HG03175 (cell line): ENCODE measurements around the gene HOXC12.

ENCODE experiments used
- ATAC-seq: cut with Tn5 transposase; IDR thresholded peaks from one replicate; pipeline ENCODE4 v1.9.1; 2021; ENCODE audit warnings: mild to moderate bottlenecking, moderate library complexity; ENCODE audit not compliant: unreplicated experiment

The HOXC12 gene

GRCh38 chr12:53971129-53971528 is 16.4 kb downstream of the HOXC12 start:
- no peak for ATAC-seq

DNA sequence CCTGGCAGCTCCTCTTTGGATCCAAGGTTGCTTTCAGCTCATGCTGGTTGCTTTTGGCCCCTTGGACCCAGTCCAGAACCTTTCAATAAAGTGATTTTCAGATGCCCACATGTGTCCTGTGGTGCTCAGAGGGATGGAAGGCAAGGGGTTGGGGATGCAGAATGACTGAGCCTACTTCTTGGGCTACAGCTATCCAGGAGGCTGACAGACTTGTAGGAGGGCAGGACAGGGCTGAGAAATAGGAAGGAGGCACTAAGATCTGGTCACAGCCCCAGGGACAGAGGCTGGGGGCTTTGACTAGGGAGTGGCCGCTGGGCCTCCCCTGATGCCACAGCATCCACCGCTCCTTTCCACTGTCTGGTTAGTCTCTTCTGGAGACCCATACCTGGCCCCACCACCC is 17.0 kb downstream of the HOXC12 start:
- no peak for ATAC-seq

GRCh38 chr12:53972152-53972702 is 17.5 kb downstream of the HOXC12 start:
- ATAC-seq = no peak

DNA sequence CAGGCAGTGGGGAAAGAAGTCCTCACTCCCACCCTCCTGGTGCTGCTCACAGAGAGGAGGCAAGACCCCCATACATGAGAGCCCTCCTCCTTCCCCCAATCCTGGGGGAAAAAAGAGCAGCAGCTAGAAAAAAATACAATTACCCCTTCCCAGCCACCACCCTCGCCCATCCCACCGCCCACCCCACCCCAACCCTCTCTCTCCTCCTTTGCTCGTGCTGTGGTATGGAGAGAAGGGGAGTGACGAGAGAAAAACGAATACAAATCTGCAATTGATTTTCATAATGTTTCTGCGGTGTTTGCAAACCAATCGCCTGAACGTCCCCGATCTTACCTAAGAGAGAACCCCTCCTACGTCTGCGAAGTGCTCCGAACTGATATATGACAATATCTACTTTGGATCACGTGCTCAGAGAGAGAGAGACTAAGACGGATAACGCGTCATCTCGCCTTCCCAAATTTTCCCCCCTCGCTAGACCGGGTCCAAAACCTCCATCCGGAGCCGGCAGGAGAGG is 18.1 kb downstream of the HOXC12 start, which contains the start of gene HOXC11:
Gene HOXC11 (plus strand): TSS at position 405 of the 514 bp plus-strand sequence. CDS start 116 bp downstream, outside the sequence.
- no peak for ATAC-seq

- no peak for ATAC-seq
These were observed 18.7 kb downstream of the HOXC12 start for GRCh38 chr12:53973236-53974042.

- peak; percentile 51 for ATAC-seq
These were observed 19.7 kb downstream of the HOXC12 start, which contains the start of gene HOTAIR for GRCh38 chr12:53974084-53975063. Gene HOTAIR, minus strand, starts transcription at chr12:53974954.

DNA sequence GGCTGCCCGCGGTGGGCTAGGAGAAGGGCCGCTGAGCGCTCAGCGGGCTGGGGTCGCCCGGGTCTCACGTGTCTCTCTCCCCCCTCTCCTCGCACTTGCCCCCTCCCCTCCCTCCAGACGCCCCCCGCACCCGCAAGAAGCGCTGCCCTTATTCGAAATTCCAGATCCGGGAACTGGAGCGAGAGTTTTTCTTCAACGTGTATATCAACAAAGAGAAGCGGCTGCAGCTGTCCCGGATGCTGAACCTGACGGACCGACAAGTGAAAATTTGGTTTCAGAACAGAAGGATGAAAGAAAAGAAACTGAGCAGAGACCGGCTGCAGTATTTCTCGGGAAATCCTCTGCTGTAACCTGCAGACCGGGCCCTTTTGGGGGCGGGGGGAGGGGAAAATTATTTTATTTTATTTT is 20.4 kb downstream of the HOXC12 start:
- ATAC-seq = no peak

DNA sequence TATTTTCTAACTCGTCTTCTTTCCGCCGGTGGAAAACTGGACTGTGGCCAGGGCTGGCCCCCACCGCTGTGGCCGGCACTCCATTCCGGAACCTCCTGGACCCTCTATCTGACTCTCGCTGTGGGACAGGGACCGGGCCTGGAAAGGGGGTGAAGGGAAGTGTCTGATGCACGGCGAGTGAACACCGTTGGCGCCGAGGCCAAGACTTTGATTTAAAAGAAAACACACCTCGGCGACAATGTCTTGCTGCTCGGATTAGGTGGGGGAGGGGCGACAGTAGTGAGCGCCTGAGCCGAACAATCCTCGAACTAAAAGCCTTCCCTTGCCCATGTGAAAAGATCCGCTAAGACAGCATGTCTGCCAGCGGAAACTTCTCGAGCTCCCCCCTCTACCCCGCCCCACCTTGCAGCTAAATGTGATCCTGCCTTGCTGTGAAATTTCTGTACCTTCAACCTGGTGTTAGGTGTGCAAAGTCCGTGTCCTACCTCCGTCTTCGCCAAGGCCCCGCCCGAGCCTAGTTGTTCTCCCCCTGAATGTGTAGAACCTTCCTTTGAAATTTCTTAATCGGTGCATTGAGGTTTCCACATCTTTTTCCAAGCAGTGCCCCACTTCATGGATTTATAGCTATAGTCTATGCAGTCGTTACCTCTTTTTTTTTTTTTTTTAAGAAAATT is 20.9 kb downstream of the HOXC12 start:
- no peak for ATAC-seq

GRCh38 chr12:53976172-53976822 is 21.6 kb downstream of the HOXC12 start:
- no peak for ATAC-seq

GRCh38 chr12:53976823-53977595 is 22.3 kb downstream of the HOXC12 start:
- ATAC-seq = no peak

- ATAC-seq = no peak
These were observed 23.1 kb downstream of the HOXC12 start for GRCh38 chr12:53977596-53978445.

DNA sequence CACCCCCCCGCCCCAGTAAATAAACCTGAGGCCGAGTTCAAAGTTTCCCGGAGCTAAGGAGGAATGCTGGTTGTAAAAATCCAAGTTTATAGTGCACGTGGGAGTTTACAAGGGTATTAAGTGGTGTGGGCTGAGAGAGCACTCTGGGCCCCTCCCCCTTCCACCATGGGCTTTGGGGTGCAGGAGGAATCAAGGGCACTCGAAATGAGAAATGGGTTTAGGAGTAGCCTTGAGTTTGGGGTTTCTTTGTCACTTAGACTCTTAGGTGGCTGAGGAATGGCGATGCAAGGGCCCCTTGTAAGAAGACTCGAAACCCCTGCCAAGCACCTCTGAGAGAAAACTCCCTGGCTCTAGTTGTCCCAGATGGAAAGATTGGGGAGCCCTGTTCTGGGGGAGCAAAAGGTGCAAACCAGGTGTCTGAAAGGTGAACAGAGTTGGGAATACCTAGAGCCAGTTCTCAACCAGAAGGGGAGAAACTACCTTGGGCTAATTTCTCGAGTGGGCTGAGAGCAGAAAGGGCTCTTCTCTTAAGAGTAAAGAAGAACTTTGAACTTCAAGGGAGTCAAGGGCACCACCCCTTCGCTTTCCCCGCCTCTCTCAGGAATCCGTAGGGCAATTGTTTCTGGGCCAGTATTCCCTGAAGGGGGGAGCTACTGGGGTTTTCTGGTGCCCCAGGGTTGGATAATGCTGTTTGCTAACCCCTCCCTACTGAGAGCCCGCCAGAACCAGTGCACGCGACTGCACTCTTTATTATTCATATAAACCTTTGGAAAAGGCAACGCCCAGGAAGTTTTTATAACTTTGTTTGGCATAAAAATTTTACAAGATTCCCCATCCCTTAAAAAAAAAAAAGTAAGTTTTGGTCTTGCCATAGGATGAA is 24.0 kb downstream of the HOXC12 start:
- no peak for ATAC-seq

GRCh38 chr12:53980104-53980801 is 25.6 kb downstream of the HOXC12 start:
- no peak for ATAC-seq

GRCh38 chr12:53980802-53981496 is 26.2 kb downstream of the HOXC12 start:
- no peak for ATAC-seq

- ATAC-seq = no peak
These were observed 27.2 kb downstream of the HOXC12 start for GRCh38 chr12:53981634-53982565.
